HuH-7.5 (cell line): ENCODE measurements around the gene MCM8.

Experiments
- DNase-seq: peaks from one replicate; pipeline ENCODE4 v3.0.0; 2011; ENCODE audit warnings: low spot score

Gene MCM8

GRCh38 chr20:5950271-5951031 lies at the start of gene MCM8, which contains the start of gene TRMT6:
TSS of gene MCM8 (plus strand) at chr20:5950652. CDS start at chr20:5952016, 1,364 bp downstream.
TSS of gene TRMT6 (minus strand) at chr20:5950533. CDS start at chr20:5950405, 128 bp downstream.
- peak; percentile 85 for DNase-seq

- no peak for DNase-seq
These were observed 49.5 kb upstream of the MCM8 start for GRCh38 chr20:5900908-5901307.

DNA sequence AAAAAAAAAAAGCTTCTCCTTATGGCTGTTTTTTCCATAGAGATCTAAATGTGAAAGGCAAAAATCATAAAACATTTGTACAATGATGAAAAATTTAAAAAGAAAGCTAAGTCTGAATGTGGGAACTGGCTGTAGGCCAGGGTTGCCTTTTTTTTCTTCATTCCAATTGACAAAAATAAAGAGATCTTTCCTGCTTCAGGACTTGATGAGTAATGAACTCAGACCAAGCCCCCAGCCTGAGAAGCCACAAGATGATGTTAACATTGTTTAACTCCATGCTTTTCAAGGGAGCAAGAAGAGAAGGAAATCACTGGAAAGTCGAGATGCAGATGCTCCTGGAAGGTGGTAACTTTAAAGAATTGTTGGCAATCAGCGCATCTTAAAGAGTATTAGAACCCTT lies 41.5 kb upstream of the MCM8 start:
- no peak for DNase-seq

GRCh38 chr20:5910186-5910585 lies 40.3 kb upstream of the MCM8 start:
- no peak for DNase-seq

- no peak for DNase-seq
These were observed 37.3 kb upstream of the MCM8 start for GRCh38 chr20:5913166-5913565.

DNA sequence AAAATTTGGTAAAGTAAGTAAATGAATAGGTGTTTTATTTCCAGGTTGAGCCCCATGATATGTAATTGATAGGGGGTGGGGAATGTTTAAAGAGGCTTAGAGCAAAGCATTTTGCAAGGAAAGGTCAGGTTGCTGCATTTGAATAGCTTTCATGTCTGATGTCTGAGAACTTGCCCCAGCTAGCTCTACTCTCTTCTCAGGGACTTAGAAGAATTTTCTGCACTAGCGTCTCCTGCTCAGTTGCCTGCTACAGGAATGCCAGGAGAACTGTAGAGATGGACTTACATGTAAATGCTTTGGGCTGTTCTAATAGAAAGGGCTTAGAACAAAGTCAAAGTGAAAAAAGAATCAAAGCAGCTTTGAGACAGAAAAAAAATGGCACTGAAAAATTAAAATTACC lies 35.6 kb upstream of the MCM8 start:
- DNase-seq: no peak

GRCh38 chr20:5918856-5919625 lies 31.4 kb upstream of the MCM8 start:
- no peak for DNase-seq

DNA sequence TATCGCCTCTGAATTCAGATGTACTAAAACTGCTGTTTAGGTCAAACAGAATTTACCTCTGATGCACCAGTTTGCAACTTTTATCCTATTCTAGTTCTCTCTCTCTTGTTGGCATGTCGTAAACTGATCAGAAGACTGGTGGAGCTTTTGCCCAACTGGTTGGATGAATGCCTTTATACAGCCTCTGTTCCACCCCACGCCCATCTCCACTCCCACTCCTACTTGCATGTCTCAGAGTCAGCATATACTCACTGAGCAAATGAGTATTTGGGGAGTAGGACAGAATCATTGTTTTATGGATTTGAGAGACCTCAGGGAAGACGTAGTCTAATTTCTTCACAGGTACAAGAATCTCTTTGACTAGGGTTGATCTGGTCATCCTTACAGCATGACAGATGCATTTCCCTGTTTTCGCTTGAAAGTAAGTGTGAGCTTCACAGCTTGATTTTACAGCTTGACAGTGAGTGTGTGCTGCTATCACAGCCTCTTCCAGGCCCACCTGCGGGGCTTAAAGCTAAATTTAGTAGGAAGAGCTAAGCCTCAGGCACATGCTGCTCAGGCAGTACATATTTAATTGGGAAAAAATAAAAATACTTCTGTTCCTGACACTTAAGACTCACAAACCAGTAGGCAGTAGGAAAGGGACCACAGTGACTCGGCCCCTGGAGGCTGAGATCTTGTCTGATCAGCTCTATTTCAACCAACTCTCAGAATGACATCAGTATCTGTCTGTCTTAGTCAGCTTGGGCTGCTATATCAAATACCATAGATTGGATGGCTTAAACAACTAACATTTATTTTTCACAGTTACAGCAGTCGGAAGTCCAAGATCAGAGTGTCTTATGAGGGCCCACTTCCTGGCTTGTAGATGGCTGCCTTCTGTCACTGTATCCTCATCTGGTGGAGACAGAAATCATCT lies 30.6 kb upstream of the MCM8 start:
- no peak for DNase-seq

GRCh38 chr20:5920581-5920980 lies 29.9 kb upstream of the MCM8 start:
- no peak for DNase-seq

- DNase-seq: no peak
These were observed 27.0 kb upstream of the MCM8 start for GRCh38 chr20:5923493-5923892.

- no peak for DNase-seq
These were observed 24.9 kb upstream of the MCM8 start for GRCh38 chr20:5925551-5925950.

DNA sequence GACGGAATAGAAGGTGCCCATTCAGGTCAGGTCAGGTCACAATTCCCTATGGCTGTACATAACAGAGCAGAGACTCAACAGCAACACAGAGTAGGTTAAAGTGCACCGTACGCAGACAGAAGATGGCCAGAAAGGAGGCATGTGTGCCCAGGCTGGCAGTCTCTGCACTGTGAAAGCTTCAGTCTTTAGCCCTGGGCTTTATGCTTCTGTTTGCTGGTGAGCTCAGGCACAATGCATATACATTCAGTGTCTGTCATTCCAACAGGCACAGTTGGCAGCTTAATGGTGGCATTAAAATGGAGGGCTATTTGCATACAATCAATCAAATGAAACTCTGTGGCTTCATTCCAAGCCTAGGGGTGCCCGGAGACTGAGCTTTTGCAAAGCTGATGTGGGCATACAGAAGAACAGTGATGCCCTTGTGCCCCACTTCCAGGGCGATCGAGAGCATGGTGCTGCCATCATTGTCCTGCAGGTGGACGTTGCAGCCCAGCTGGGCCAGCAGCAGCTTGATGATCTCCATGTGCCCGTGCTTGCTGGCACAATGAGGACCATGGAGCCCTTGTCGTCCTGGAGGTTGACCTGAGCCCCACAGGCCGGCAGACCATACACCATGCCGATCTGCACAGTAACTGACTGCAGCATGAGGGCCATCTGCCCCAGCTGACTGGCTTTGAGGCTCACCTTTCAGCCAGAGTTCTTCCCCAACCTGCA lies 22.5 kb upstream of the MCM8 start:
- no peak for DNase-seq

DNA sequence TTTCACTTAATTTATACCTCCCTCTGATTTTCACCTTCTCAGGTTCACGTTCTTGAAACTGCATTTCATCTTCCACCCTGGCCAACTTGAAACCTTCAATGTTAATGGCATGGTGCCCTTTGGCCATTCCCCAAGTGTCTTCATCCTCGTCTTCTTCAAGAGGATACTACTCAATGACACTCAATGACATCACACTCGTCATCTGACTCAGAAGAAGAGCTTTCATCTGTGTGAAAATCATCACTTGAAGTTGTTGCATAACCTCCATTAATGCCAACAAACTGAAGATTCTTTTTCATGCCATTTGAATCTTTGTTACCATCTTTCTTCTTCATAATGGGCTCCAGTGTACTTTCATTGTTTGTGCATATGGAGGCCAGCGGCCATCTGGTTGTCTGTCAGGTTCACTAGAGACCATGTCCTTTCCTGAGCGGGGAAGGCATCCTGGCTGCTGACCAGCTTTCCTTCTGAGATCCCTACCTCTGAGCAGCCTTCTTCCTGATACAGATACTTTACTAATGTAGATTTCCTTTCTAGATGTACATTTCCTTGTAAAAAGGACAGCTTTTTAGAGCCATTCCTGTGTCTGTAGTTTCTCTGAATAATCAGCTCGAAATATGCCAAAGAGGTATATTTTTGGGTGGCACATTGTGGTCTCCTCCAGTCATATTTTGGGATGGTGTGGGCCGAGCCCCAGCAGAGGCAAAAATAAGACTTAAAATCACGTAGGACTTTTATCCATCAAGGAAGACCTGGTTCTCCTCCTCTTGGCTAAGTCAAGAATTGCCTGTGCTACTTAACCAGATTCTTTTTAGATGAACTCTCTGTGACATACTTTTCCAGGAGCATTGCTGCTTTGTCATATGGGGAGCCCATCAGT lies 21.4 kb upstream of the MCM8 start:
- DNase-seq: no peak

DNA sequence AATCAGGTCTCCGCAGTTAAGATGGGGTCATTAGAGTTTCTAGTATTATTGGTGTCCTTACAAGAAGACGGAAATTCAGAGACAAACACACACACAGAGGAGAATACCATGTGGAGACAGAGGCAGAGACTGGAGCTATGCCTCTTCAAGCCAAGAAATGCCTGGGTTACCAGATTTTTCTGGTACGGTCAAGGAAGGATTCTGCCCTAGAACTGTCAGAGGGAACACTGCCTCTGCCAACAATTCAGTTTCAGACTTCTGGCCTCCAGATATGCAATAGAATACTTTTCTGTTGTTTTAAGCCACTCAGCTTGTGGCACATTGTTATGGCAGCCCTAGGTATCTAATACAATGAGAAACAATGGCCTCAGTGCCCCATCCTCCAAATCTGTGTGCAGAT lies 19.0 kb upstream of the MCM8 start:
- no peak for DNase-seq

- DNase-seq: no peak
These were observed 17.7 kb upstream of the MCM8 start for GRCh38 chr20:5932796-5933195.

DNA sequence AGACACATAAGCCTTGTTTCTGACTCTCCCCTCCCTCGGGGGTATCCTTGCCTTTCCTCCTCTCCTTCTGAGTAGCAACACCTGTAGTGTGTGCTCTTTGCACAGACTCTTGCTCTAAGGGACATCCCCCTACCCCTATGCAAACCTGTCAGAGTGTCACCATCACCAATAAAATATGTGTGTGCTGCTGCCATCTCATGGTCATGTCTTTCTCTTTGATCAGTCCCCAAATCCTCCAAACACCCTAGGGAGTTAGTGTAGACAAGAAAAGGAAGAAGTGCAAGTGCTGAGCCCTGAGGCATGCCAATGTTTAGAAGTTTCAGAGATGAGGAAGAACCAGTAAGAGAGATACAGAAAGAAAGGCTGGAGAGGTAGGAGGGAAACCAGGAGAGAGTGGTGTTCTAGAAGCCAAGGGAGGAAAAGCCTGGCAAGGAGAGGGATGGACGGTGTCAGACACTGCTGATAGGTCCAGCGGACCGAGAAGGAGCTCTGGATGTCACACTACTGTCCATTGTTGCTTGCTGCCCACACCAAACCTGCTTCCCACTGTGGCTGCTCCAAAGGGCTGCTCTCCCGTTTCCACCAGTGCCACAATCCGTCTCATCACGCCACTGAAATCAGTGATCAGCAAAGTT lies 16.5 kb upstream of the MCM8 start:
- DNase-seq: peak; percentile 44

DNA sequence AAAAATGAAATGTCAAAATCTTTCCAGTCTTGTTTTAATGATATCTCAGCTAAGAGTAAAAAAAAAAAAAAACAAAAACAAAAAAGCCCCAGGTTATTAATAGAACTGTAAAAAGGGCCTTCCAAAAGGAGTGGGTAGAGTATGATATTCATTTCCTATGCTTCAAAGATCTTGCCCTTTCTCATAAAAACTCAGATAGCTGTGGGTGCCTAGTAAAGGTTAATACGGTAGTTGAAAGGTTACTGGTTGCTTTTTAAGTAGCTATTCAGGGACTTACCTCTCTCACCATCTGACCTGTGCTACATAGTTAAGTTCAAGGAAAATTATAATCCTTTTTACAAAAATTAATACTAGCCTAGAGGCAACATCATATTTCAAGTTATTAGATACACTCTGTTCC lies 15.1 kb upstream of the MCM8 start:
- DNase-seq: no peak

- no peak for DNase-seq
These were observed 14.2 kb upstream of the MCM8 start for GRCh38 chr20:5936238-5936637.

- no peak for DNase-seq
These were observed 11.9 kb upstream of the MCM8 start for GRCh38 chr20:5938456-5939029.

GRCh38 chr20:5945963-5946362 lies 4.5 kb upstream of the MCM8 start:
- DNase-seq: no peak
